ENCODE results near the gene CDK1.
A peak's percentile ranks its signal among the peaks of the same experiment; 100 is the strongest.
"Not testable (repeated sequence)": the region's sequence is repeated elsewhere in the genome, so short reads cannot be mapped to it uniquely, and the experiment has no call there.

CDK1 gene

GRCh38 chr10:60817398-60817805, 39.1 kb downstream of the CDK1 start:
- no peak for DNase-seq (ENCODE audit: low read depth)

- peak; percentile 74 for DNase-seq (ENCODE audit: low read depth)
Measured at GRCh38 chr10:60818134-60818770, 40.0 kb downstream of the CDK1 start.

GRCh38 chr10:60819271-60819670, 41.0 kb downstream of the CDK1 start:
- DNase-seq (ENCODE audit: low read depth) = no peak

- no peak for DNase-seq (ENCODE audit: low read depth)
Measured at GRCh38 chr10:60820093-60820754, 41.9 kb downstream of the CDK1 start.

- DNase-seq (ENCODE audit: low read depth) = no peak
Measured at GRCh38 chr10:60821656-60822055, 43.4 kb downstream of the CDK1 start.

GRCh38 chr10:60822809-60823208, 44.5 kb downstream of the CDK1 start:
- no peak for DNase-seq (ENCODE audit: low read depth)

- DNase-seq (ENCODE audit: low read depth) = no peak
Measured at GRCh38 chr10:60823324-60823723, 45.0 kb downstream of the CDK1 start.

GRCh38 chr10:60825520-60825919, 47.2 kb downstream of the CDK1 start:
- no peak for DNase-seq (ENCODE audit: low read depth)

- no peak for DNase-seq (ENCODE audit: low read depth)
Measured at GRCh38 chr10:60827791-60828488, 49.7 kb downstream of the CDK1 start.

GRCh38 chr10:60828489-60828852, 50.2 kb downstream of the CDK1 start:
- no peak for DNase-seq (ENCODE audit: low read depth)

- DNase-seq (ENCODE audit: low read depth) = not testable (repeated sequence)
Measured at GRCh38 chr10:60832136-60832535, 53.9 kb downstream of the CDK1 start.

GRCh38 chr10:60834401-60834800, 56.1 kb downstream of the CDK1 start:
- DNase-seq (ENCODE audit: low read depth) = no peak

- no peak for DNase-seq (ENCODE audit: low read depth)
Measured at GRCh38 chr10:60835049-60835448, 56.8 kb downstream of the CDK1 start.

- not testable (repeated sequence) for DNase-seq (ENCODE audit: low read depth)
Measured at GRCh38 chr10:60841227-60841626, 62.9 kb downstream of the CDK1 start.

GRCh38 chr10:60842694-60843093, 64.4 kb downstream of the CDK1 start:
- DNase-seq (ENCODE audit: low read depth) = no peak

All from stromal cell of bone marrow (primary cell).